Activated CD4-positive, CD25-positive, alpha-beta regulatory T cell (primary cell): ENCODE measurements around the gene SLC40A1.

Experiments used
- DNase-seq, 4 experiments: peaks; one replicate each; lab custom pipeline; 2025; lab: John Stamatoyannopoulos, UW

Gene SLC40A1

DNA sequence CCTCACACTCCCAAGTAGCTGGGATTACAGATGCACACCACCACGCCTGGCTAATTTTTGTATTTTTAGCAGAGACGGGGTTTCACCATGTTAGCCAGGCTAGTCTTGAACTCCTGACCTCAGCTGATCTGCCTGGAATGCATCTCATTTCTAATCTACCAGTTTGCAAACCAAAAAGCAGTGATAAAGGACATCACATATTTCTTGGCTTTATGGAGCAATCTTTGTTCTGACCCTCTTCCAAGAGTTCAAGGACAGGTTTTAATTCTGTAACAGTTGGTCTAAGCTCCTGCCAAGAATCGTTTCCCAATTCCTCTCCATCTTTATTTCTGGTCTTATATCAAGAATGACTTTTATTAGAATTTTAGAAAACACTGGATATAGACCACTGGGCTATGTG is 67.7 kb downstream of the SLC40A1 start:
- no peak for DNase-seq

DNA sequence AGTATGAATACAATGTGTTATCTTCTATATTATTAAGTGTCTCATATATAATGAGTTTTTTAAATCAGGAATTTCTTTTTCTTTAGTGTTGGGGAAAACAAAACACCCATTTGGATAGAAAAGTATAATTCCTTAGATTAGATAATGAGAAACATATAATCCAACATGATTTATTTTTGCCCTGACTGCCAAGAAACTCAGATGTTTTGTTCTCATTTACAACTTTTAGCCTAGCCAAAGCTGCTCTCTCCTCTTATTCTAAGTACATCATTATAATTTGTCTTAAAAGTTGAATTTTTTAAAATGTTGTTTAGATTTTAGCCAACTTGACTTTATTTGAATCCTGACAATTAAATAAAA is 68.6 kb downstream of the SLC40A1 start:
- DNase-seq = no peak

- DNase-seq = no peak
These were observed 69.2 kb downstream of the SLC40A1 start for GRCh38 chr2:189511210-189511959.
